Transverse colon (tissue), 3 donors: ENCODE measurements around the gene KSR1.

ENCODE experiments used
- POLR2A ChIP-seq: fragments of 450-650 bp; IDR thresholded peaks from one replicate; pipeline ENCODE4 v1.6.1; 2016; ENCODE audit warnings: antibody characterized with exemption, mild to moderate bottlenecking, moderate library complexity
- TF ChIP-seq, protein P1 (sequence below), 5 experiments: fragments of 200-600 bp in 3 of 5; fragments of 450-650 bp in 2 of 5; sonication (generic) in 3 of 5; IDR thresholded peaks; 1 replicate in 2 of 5; 2 replicates in 3 of 5; pipeline ENCODE4 v1.5.1; 2016 to 2017; ENCODE audit warnings: antibody characterized with exemption in 5 of 5, inconsistent platforms in 3 of 5, mild to moderate bottlenecking in 2 of 5, moderate library complexity in 1 of 5

DNA sequence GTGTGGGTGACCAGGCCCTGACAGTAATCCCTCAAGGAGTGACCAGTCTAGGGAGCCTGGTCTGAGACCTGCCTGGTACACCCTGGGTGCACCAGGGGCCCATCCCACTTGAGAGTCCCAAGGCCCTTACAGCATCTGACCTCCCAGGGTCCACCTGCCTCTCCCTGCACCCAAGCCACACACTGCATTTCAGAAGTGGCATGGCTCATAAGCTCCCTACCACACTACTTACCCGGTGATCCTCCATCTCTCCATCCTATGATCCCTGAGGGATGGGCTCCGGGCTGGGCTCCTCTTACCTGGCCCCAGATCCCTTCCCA lies 215.3 kb downstream of the KSR1 start:
- TF ChIP-seq POLR2A: no peak
- TF ChIP-seq, protein P1, sequence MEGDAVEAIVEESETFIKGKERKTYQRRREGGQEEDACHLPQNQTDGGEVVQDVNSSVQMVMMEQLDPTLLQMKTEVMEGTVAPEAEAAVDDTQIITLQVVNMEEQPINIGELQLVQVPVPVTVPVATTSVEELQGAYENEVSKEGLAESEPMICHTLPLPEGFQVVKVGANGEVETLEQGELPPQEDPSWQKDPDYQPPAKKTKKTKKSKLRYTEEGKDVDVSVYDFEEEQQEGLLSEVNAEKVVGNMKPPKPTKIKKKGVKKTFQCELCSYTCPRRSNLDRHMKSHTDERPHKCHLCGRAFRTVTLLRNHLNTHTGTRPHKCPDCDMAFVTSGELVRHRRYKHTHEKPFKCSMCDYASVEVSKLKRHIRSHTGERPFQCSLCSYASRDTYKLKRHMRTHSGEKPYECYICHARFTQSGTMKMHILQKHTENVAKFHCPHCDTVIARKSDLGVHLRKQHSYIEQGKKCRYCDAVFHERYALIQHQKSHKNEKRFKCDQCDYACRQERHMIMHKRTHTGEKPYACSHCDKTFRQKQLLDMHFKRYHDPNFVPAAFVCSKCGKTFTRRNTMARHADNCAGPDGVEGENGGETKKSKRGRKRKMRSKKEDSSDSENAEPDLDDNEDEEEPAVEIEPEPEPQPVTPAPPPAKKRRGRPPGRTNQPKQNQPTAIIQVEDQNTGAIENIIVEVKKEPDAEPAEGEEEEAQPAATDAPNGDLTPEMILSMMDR (IDR thresholded peaks at IDR 0.05): no peak
